Upper lobe of left lung (tissue), 6 donors: ENCODE data around the gene DICER1. TPM values are rescaled to one million over a fixed set of nuclear protein-coding genes. Genes with fewer than 3 reads are reported as not detected.

ENCODE experiments used
- ATAC-seq, 2 donors: fragments of 200-7000 bp; cut with Tn5 transposase; one replicate each; pipeline ENCODE4 v1.9.1; 2022; ENCODE audit warnings: mild to moderate bottlenecking in 2 of 2, moderate library complexity in 2 of 2; ENCODE audit not compliant: low FRiP score in 2 of 2
- DNase-seq, 2 donors: peaks; one replicate each; pipeline ENCODE4 v3.0.0-alpha.2; 2019 to 2020
- H3K27ac ChIP-seq, 4 donors: fragments of 200-600 bp; sonication (generic); one replicate each; pipeline ENCODE4 v1.5.1; 2016 to 2019
- H3K27me3 ChIP-seq, 4 donors: fragments of 200-600 bp; sonication (generic); one replicate each; pipeline ENCODE4 v1.5.1; 2017 to 2019
- H3K36me3 ChIP-seq, 4 donors: fragments of 200-600 bp; sonication (generic); one replicate each; pipeline ENCODE4 v1.5.1; 2016 to 2019
- H3K4me1 ChIP-seq, 4 donors: fragments of 200-600 bp; sonication (generic); one replicate each; pipeline ENCODE4 v1.5.1; 2018 to 2019
- H3K4me3 ChIP-seq, 4 donors: fragments of 200-600 bp; sonication (generic); one replicate each; pipeline ENCODE4 v1.5.1; 2017 to 2019; ENCODE audit warnings: mild to moderate bottlenecking in 2 of 4, moderate library complexity in 1 of 4
- H3K9me3 ChIP-seq, 4 donors: fragments of 200-600 bp; sonication (generic); one replicate each; pipeline ENCODE4 v1.5.1; 2018 to 2019
- CTCF ChIP-seq, 6 experiments: fragments of 450-650 bp in 4 of 6; fragments of 200-600 bp in 2 of 6; sonication (generic) in 2 of 6; IDR thresholded peaks; one replicate each; pipeline ENCODE4 v1.5.1; 2016 to 2019; ENCODE audit warnings: antibody characterized with exemption in 6 of 6
- EP300 ChIP-seq, 4 donors: sonication (generic); formaldehyde crosslinking; IDR thresholded peaks; one replicate each; pipeline ENCODE4 v1.5.1; 2017; ENCODE audit warnings: antibody characterized with exemption in 4 of 4, control low read depth in 2 of 4
- POLR2A ChIP-seq, 4 donors: fragments of 450-650 bp; IDR thresholded peaks; one replicate each; pipeline ENCODE4 v1.5.1; 2016 to 2017; ENCODE audit warnings: antibody characterized with exemption in 4 of 4, mild to moderate bottlenecking in 2 of 4
- POLR2AphosphoS5 ChIP-seq, 2 donors: sonication (generic); formaldehyde crosslinking; IDR thresholded peaks; one replicate each; pipeline ENCODE4 v1.5.1; 2017; ENCODE audit warnings: antibody characterized with exemption in 2 of 2
- WGBS, 2 donors: methylation state at CpG; one replicate each; pipeline ENCODE4 v1.1.5; 2017 to 2018; 5-methylcytosine and 5-hydroxymethylcytosine counted together
- total RNA-seq, 6 donors: library from RNA; depleted of rRNA in 4 of 6; stranded (reverse); fragments of >200 nt in 4 of 6; gene quantifications; one replicate each; pipeline versions ENCODE4 v1.1.0 to v1.2.1, GENCODE V29; 2016 to 2021
- donor health status: DM: no; HTN: no; CAD: no; lungs with moderate emphysema.
- donor health status: DM: no; HTN: yes; CAD: no; lungs with severe emphysema.

Gene DICER1
- total RNA-seq, 6 donors from 2014 or later: 57.7 to 106 (median 75.1) TPM

GRCh38 chr14:95098984-95099599 is 58.2 kb downstream of the DICER1 start:
- Histone ChIP-seq H3K9me3 (no peaks in the 10 kb centered on the region), H3K4me1 (peaks cover 0 to 20% (median 13%) of the 10 kb centered on the region in 4 donors), H3K27me3 (no peaks in the 10 kb centered on the region), H3K27ac (no peak overlapping the region), H3K4me3 (no peak overlapping the region), H3K36me3 (peaks cover 38 to 64% (median 43%) of the 10 kb centered on the region in 4 donors)
- DNase-seq (peak in 1 of 2 donors; percentile 64), ATAC-seq (peak in 1 of 2 donors; percentile 89)
- WGBS, 2 donors: 35% methylated on average over 3 of the region's 3 CpGs
- TF ChIP-seq POLR2A (IDR thresholded peaks at IDR 0.05): no peak
- TF ChIP-seq CTCF (IDR thresholded peaks at IDR 0.05): peak; percentile 15 to 48 (median 34)
- no peak for TF ChIP-seq POLR2AphosphoS5 (IDR thresholded peaks at IDR 0.05)
- no peak for TF ChIP-seq EP300 (IDR thresholded peaks at IDR 0.05)

- ATAC-seq: no peak
- TF ChIP-seq POLR2AphosphoS5 (IDR thresholded peaks at IDR 0.05): no peak
- no peak for TF ChIP-seq CTCF (IDR thresholded peaks at IDR 0.05)
- no peak for TF ChIP-seq EP300 (IDR thresholded peaks at IDR 0.05)
- no peak for TF ChIP-seq POLR2A (IDR thresholded peaks at IDR 0.05)
- 67 to 73% methylated on average over 2 of the region's 2 CpGs for WGBS, 2 donors
- Histone ChIP-seq H3K4me1 (peaks cover 0 to 20% (median 13%) of the 10 kb centered on the region in 4 donors), H3K4me3 (no peak overlapping the region), H3K9me3 (no peaks in the 10 kb centered on the region), H3K27ac (no peak overlapping the region), H3K36me3 (peaks cover 32 to 64% (median 42%) of the 10 kb centered on the region in 4 donors), H3K27me3 (no peaks in the 10 kb centered on the region)
- no peak for DNase-seq
Measured at GRCh38 chr14:95097385-95097784, 59.9 kb downstream of the DICER1 start.

GRCh38 chr14:95096476-95096875 is 60.9 kb downstream of the DICER1 start:
- Histone ChIP-seq H3K27me3 (no peaks in the 10 kb centered on the region), H3K9me3 (no peaks in the 10 kb centered on the region), H3K36me3 (peaks cover 31 to 63% (median 35%) of the 10 kb centered on the region in 4 donors), H3K27ac (no peak overlapping the region), H3K4me3 (no peak overlapping the region), H3K4me1 (peaks cover 0 to 20% (median 13%) of the 10 kb centered on the region in 4 donors)
- DNase-seq (no peak), ATAC-seq (no peak)
- TF ChIP-seq CTCF (IDR thresholded peaks at IDR 0.05): no peak
- TF ChIP-seq POLR2AphosphoS5 (IDR thresholded peaks at IDR 0.05): no peak
- TF ChIP-seq POLR2A (IDR thresholded peaks at IDR 0.05): no peak
- no peak for TF ChIP-seq EP300 (IDR thresholded peaks at IDR 0.05)
- WGBS, 2 donors: 81 to 85% methylated on average over 4 of the region's 4 CpGs

GRCh38 chr14:95095996-95096395 is 61.3 kb downstream of the DICER1 start:
- TF ChIP-seq CTCF (IDR thresholded peaks at IDR 0.05): no peak
- TF ChIP-seq EP300 (IDR thresholded peaks at IDR 0.05): no peak
- TF ChIP-seq POLR2A (IDR thresholded peaks at IDR 0.05): no peak
- no peak for TF ChIP-seq POLR2AphosphoS5 (IDR thresholded peaks at IDR 0.05)
- H3K4me3 ChIP-seq: no peak overlapping the region
- DNase-seq (no peak), ATAC-seq (no peak)
- WGBS, 2 donors: 90 to 92% methylated on average over 8 of the region's 8 CpGs
- peaks cover 0 to 20% (median 13%) of the 10 kb centered on the region in 4 donors for H3K4me1 ChIP-seq
- peaks cover 27 to 63% (median 36%) of the 10 kb centered on the region in 4 donors for H3K36me3 ChIP-seq
- H3K27me3 ChIP-seq: no peaks in the 10 kb centered on the region
- H3K9me3 ChIP-seq: no peaks in the 10 kb centered on the region
- no peak overlapping the region for H3K27ac ChIP-seq

- peak in 1 of 2 donors; percentile 20 for DNase-seq
- peak in 1 of 2 donors; percentile 70 for ATAC-seq
- Histone ChIP-seq H3K4me3 (no peak overlapping the region), H3K4me1 (peaks cover 0 to 3% (median under 1%) of the 10 kb centered on the region in 4 donors), H3K36me3 (peaks cover 43 to 84% (median 55%) of the 10 kb centered on the region in 4 donors), H3K9me3 (no peaks in the 10 kb centered on the region), H3K27me3 (no peaks in the 10 kb centered on the region), H3K27ac (no peak overlapping the region)
- 93 to 96% methylated on average over 9 of the region's 9 CpGs for WGBS, 2 donors
- no peak for TF ChIP-seq CTCF (IDR thresholded peaks at IDR 0.05)
- TF ChIP-seq EP300 (IDR thresholded peaks at IDR 0.05): no peak
Measured at GRCh38 chr14:95092723-95093122, 64.6 kb downstream of the DICER1 start.
